ENCODE data around the gene MIA. TPM values are rescaled to one million over a fixed set of nuclear protein-coding genes. Genes with fewer than 3 reads are reported as not detected.

Gene MIA
- total RNA-seq, 1 experiment from 2014 or later = not detected

GRCh38 chr19:40736661-40737060 lies 38.7 kb upstream of the MIA start:
- Histone ChIP-seq H3T11ph (ENCODE audit: low read length) (no peak overlapping the region), H3K9me3 (ENCODE audit: control insufficient read depth, low read depth, low read length) (no peaks in the 10 kb centered on the region), H2AK5ac (ENCODE audit: insufficient read length, low read length) (no peak overlapping the region), H3K4me1 (ENCODE audit: insufficient read depth, low read length) (no peaks in the 10 kb centered on the region), H3K23me2 (ENCODE audit: insufficient read length, low read depth, low read length, poor library complexity, severe bottlenecking) (no peaks in the 10 kb centered on the region), H3K23ac (ENCODE audit: insufficient read length, low read depth, low read length) (no peak overlapping the region), H3K9ac (ENCODE audit: extremely low read depth, insufficient read length, low read length) (no peak overlapping the region), H4K91ac (ENCODE audit: insufficient read length, low read depth, low read length) (no peak overlapping the region), H3K4me2 (ENCODE audit: insufficient read depth, insufficient read length, low read length) (no peak overlapping the region), H3K18ac (ENCODE audit: insufficient read length, low read depth, low read length) (no peak overlapping the region), H4K8ac (replicated peaks; ENCODE audit: insufficient read length, low read depth, low read length) (no peak overlapping the region), H3K56ac (ENCODE audit: insufficient read length, low read depth, low read length) (no peak overlapping the region), H2BK20ac (ENCODE audit: low read depth, low read length, poor library complexity, severe bottlenecking) (no peak overlapping the region), H4K20me1 (ENCODE audit: control insufficient read depth, insufficient read depth, insufficient read length) (no peaks in the 10 kb centered on the region), H3K79me1 (ENCODE audit: insufficient read depth, low read depth, low read length, poor library complexity, severe bottlenecking) (no peaks in the 10 kb centered on the region), H2BK120ac (ENCODE audit: low read depth, low read length, poor library complexity, severe bottlenecking) (no peak overlapping the region), H2BK15ac (ENCODE audit: low read depth, low read length) (no peak overlapping the region), H3K14ac (ENCODE audit: insufficient read depth, low read length) (no peak overlapping the region), H2AFZ (ENCODE audit: low read length) (no peak overlapping the region), H3K27ac (ENCODE audit: insufficient read length, low read depth, low read length) (no peak overlapping the region), H4K5ac (ENCODE audit: insufficient read length, low read depth, low read length) (no peak overlapping the region), H2BK12ac (ENCODE audit: insufficient read length, low read depth, low read length) (no peak overlapping the region), H3K27me3 (ENCODE audit: insufficient read depth, low read length) (no peaks in the 10 kb centered on the region), H3K79me2 (ENCODE audit: insufficient read depth, low read length) (no peaks in the 10 kb centered on the region), H3K4ac (ENCODE audit: low read depth, low read length) (no peak overlapping the region), H2BK5ac (ENCODE audit: insufficient read length, low read length) (no peak overlapping the region)
- no peak for DNase-seq
- Mint-ChIP-seq H3K9me3 (no peaks in the 10 kb centered on the region), H3K4me3 (no peak overlapping the region), H3K4me1 (peaks cover 0 to under 1% of the 10 kb centered on the region in 2 experiments; a peak in 3 of 4 replicates), H3K27me3 (ENCODE audit: low read depth) (no peaks in the 10 kb centered on the region), H3K36me3 (ENCODE audit: insufficient read depth in 1 of 3, low read depth in 3 of 3) (peaks cover 11 to 67% (median 49%) of the 10 kb centered on the region in 3 experiments; a peak in 6 of 7 replicates), H3K27ac (no peak overlapping the region)
- no CpG with 5 or more reads among the region's 9 CpGs for WGBS (ENCODE audit: extremely low coverage, insufficient read length, low lambda C conversion rate)
- TF ChIP-seq CTCF (conservative IDR thresholded peaks at IDR 0.05) = no peak
